Measurements from ENCODE around the gene TCP11.

TCP11 gene

GRCh38 chr6:35141007-35141655 lies at the start of gene TCP11:
TCP11 (minus strand) TSS chr6:35141339; CDS start chr6:35140870, 469 bp downstream.
- DNase-seq (ENCODE audit: low read depth in 1 of 2, low spot score in 1 of 2): peak in 1 of 2 donors; percentile 15

- DNase-seq (ENCODE audit: low read depth in 1 of 2, low spot score in 1 of 2): no peak
These were observed 49.2 kb upstream of the TCP11 start for GRCh38 chr6:35190306-35190705.

GRCh38 chr6:35188886-35189285 lies 47.7 kb upstream of the TCP11 start:
- no peak for DNase-seq (ENCODE audit: low read depth in 1 of 2, low spot score in 1 of 2)

- no peak for DNase-seq (ENCODE audit: low read depth in 1 of 2, low spot score in 1 of 2)
These were observed 45.4 kb upstream of the TCP11 start for GRCh38 chr6:35186571-35186970.

GRCh38 chr6:35185971-35186370 lies 44.8 kb upstream of the TCP11 start:
- no peak for DNase-seq (ENCODE audit: low read depth in 1 of 2, low spot score in 1 of 2)

- DNase-seq (ENCODE audit: low read depth in 1 of 2, low spot score in 1 of 2): no peak
These were observed 44.2 kb upstream of the TCP11 start for GRCh38 chr6:35185302-35185681.

- no peak for DNase-seq (ENCODE audit: low read depth in 1 of 2, low spot score in 1 of 2)
These were observed 43.6 kb upstream of the TCP11 start for GRCh38 chr6:35184580-35185301.

- no peak for DNase-seq (ENCODE audit: low read depth in 1 of 2, low spot score in 1 of 2)
These were observed 42.8 kb upstream of the TCP11 start for GRCh38 chr6:35183935-35184334.

GRCh38 chr6:35183281-35183680 lies 42.1 kb upstream of the TCP11 start:
- DNase-seq (ENCODE audit: low read depth in 1 of 2, low spot score in 1 of 2): no peak

GRCh38 chr6:35181933-35182612 lies 40.9 kb upstream of the TCP11 start:
- no peak for DNase-seq (ENCODE audit: low read depth in 1 of 2, low spot score in 1 of 2)

GRCh38 chr6:35181308-35181932 lies 40.3 kb upstream of the TCP11 start:
- DNase-seq (ENCODE audit: low read depth in 1 of 2, low spot score in 1 of 2): no peak

GRCh38 chr6:35179901-35180535 lies 38.9 kb upstream of the TCP11 start:
- DNase-seq (ENCODE audit: low read depth in 1 of 2, low spot score in 1 of 2): no peak

- DNase-seq (ENCODE audit: low read depth in 1 of 2, low spot score in 1 of 2): no peak
These were observed 38.0 kb upstream of the TCP11 start for GRCh38 chr6:35178932-35179832.

GRCh38 chr6:35178012-35178411 lies 36.9 kb upstream of the TCP11 start:
- no peak for DNase-seq (ENCODE audit: low read depth in 1 of 2, low spot score in 1 of 2)

- no peak for DNase-seq (ENCODE audit: low read depth in 1 of 2, low spot score in 1 of 2)
These were observed 36.5 kb upstream of the TCP11 start for GRCh38 chr6:35177596-35177995.

- DNase-seq (ENCODE audit: low read depth in 1 of 2, low spot score in 1 of 2): no peak
These were observed 36.0 kb upstream of the TCP11 start for GRCh38 chr6:35177157-35177556.

GRCh38 chr6:35176301-35177024 lies 35.3 kb upstream of the TCP11 start:
- DNase-seq (ENCODE audit: low read depth in 1 of 2, low spot score in 1 of 2): no peak

GRCh38 chr6:35174501-35174900 lies 33.4 kb upstream of the TCP11 start:
- DNase-seq (ENCODE audit: low read depth in 1 of 2, low spot score in 1 of 2): no peak

GRCh38 chr6:35174088-35174434 lies 32.9 kb upstream of the TCP11 start:
- no peak for DNase-seq (ENCODE audit: low read depth in 1 of 2, low spot score in 1 of 2)
